Neuronal stem cell (in vitro differentiated cells): ENCODE results near the gene HIPK3.

Source experiments
- DNase-seq: peaks from one replicate; pipeline ENCODE4 v3.0.0-alpha.2; 2013; ENCODE audit warnings: low spot score
- H2AFZ ChIP-seq: one replicate; pipeline ENCODE4 v1.6.1; 2013; ENCODE audit warnings: mild to moderate bottlenecking, low read length, inconsistent platforms
- H2AK5ac ChIP-seq: 2 replicates; pipeline ENCODE4 v1.6.1; 2013; ENCODE audit warnings: low read depth, mild to moderate bottlenecking, inconsistent platforms, low read length, moderate library complexity, mixed read lengths
- H2BK120ac ChIP-seq: 2 replicates; pipeline ENCODE4 v1.6.1; 2013; ENCODE audit warnings: low read depth, mild to moderate bottlenecking, inconsistent platforms, low read length, moderate library complexity, mixed read lengths
- H2BK12ac ChIP-seq: one replicate; pipeline ENCODE4 v1.6.1; 2013; ENCODE audit warnings: low read length, inconsistent platforms
- H2BK15ac ChIP-seq: 2 replicates; pipeline ENCODE4 v1.6.1; 2013; ENCODE audit warnings: mild to moderate bottlenecking, low read length, inconsistent platforms, mixed read lengths
- H2BK5ac ChIP-seq: one replicate; pipeline ENCODE4 v1.6.1; 2013; ENCODE audit warnings: inconsistent platforms, mild to moderate bottlenecking, low read length, moderate library complexity
- H3K14ac ChIP-seq: one replicate; pipeline ENCODE4 v1.6.1; 2013; ENCODE audit warnings: low read length, inconsistent platforms
- H3K18ac ChIP-seq: 2 replicates; pipeline ENCODE4 v1.6.1; 2013; ENCODE audit warnings: low read length, inconsistent platforms
- H3K23ac ChIP-seq: 2 replicates; pipeline ENCODE4 v1.6.1; 2013; ENCODE audit warnings: low read depth, mild to moderate bottlenecking, mixed read lengths, low read length, inconsistent platforms; ENCODE audit not compliant: poor library complexity
- H3K27ac ChIP-seq: replicated peaks from 3 replicates; pipeline ENCODE4 v1.5.1; 2013; ENCODE audit warnings: low read length, inconsistent platforms
- H3K27me3 ChIP-seq, 3 experiments: 2 replicates each; pipeline ENCODE4 v1.6.1; 2013; ENCODE audit warnings: low read length in 3 of 3, mild to moderate bottlenecking in 2 of 3, inconsistent platforms in 1 of 3, low read depth in 1 of 3, mixed read lengths in 1 of 3, moderate library complexity in 1 of 3; ENCODE audit not compliant: control insufficient read depth in 3 of 3, insufficient read depth in 3 of 3
- H3K36me3 ChIP-seq, 2 donors: replicated peaks in 1 of 2; 2 replicates each; pipeline ENCODE4 v1.6.1; 2013; ENCODE audit warnings: low read length in 2 of 2; ENCODE audit not compliant: control insufficient read depth in 2 of 2, insufficient read depth in 2 of 2
- H3K4ac ChIP-seq: 2 replicates; pipeline ENCODE4 v1.6.1; 2013; ENCODE audit warnings: inconsistent platforms, mild to moderate bottlenecking, low read length, moderate library complexity
- H3K4me1 ChIP-seq, 2 donors: 1 replicate in 1 of 2; 2 replicates in 1 of 2; pipeline ENCODE4 v1.6.1; 2013; ENCODE audit warnings: low read length in 2 of 2, low read depth in 1 of 2; ENCODE audit not compliant: control insufficient read depth in 2 of 2, insufficient read depth in 1 of 2
- H3K4me2 ChIP-seq: one replicate; pipeline ENCODE4 v1.6.1; 2013; ENCODE audit warnings: mild to moderate bottlenecking, low read length, inconsistent platforms; ENCODE audit not compliant: insufficient read depth, poor library complexity, severe bottlenecking
- H3K4me3 ChIP-seq, 2 donors: 2 replicates each; pipeline ENCODE4 v1.5.1; 2013; ENCODE audit warnings: low read length in 2 of 2, mild to moderate bottlenecking in 2 of 2, inconsistent platforms in 1 of 2, moderate library complexity in 1 of 2
- H3K79me1 ChIP-seq: one replicate; pipeline ENCODE4 v1.6.1; 2013; ENCODE audit warnings: low read depth, mild to moderate bottlenecking, inconsistent platforms, low read length, moderate library complexity
- H3K9ac ChIP-seq: one replicate; pipeline ENCODE4 v1.6.1; 2013; ENCODE audit warnings: mild to moderate bottlenecking, low read depth, low read length, inconsistent platforms; ENCODE audit not compliant: poor library complexity
- H3K9me3 ChIP-seq, 2 donors: replicated peaks in 1 of 2; 2 replicates each; pipeline versions ENCODE3 to v1.6.1; 2013; ENCODE audit warnings: low read length in 2 of 2, mild to moderate bottlenecking in 2 of 2, inconsistent platforms in 1 of 2, low read depth in 1 of 2, mixed read lengths in 1 of 2, moderate library complexity in 1 of 2; ENCODE audit not compliant: control insufficient read depth in 2 of 2, insufficient read depth in 1 of 2
- H4K8ac ChIP-seq: one replicate; pipeline ENCODE4 v1.6.1; 2013; ENCODE audit warnings: low read depth, mild to moderate bottlenecking, inconsistent platforms, low read length, moderate library complexity
- H4K91ac ChIP-seq: one replicate; pipeline ENCODE4 v1.6.1; 2013; ENCODE audit warnings: low read length, low read depth, mild to moderate bottlenecking, inconsistent platforms; ENCODE audit not compliant: poor library complexity
- WGBS, 2 donors: extraction: QIAGEN DNeasy Blood & Tissue Kit; methylation state at CpG; one replicate each; pipeline ENCODE4 v1.1.7; 2013; ENCODE audit warnings: missing lambda C conversion rate in 2 of 2, mixed read lengths in 1 of 2; ENCODE audit not compliant: insufficient read length in 2 of 2, insufficient replicate concordance in 1 of 2; ENCODE audit errors: extremely low coverage in 2 of 2; 5-methylcytosine and 5-hydroxymethylcytosine counted together

The HIPK3 gene

DNA sequence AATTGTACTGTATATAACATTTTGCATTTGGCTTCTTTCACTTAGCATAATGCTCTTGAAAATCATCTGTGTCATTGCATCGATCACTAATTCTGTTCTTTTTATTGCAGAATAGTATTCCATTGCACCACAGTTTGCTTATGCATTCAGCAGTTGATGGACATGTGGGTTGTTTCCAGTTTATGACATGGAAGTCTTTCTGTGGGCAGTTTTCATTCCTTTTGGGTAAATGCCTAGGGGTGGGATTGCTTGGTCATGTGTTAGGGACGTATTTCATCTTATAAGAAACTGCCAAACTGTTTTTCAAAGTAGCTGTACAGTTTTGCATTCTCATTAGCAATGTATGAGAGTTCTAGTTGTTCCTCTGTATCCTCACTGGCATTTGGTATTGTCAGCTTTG, 127.0 kb downstream of the HIPK3 start:
- no peak overlapping the region for H4K8ac ChIP-seq
- H2AFZ ChIP-seq, result no peak overlapping the region
- no peak overlapping the region for H3K23ac ChIP-seq
- H3K9me3 ChIP-seq, result peaks cover 0 to 12% of the 10 kb centered on the region in 2 donors
- no peak overlapping the region for H2AK5ac ChIP-seq
- WGBS, 2 donors, result no CpG with 5 or more reads among the region's 2 CpGs
- H3K4me1 ChIP-seq, result no peaks in the 10 kb centered on the region
- H3K79me1 ChIP-seq, result no peaks in the 10 kb centered on the region
- H3K14ac ChIP-seq, result no peak overlapping the region
- H3K18ac ChIP-seq, result no peak overlapping the region
- no peak overlapping the region for H3K4ac ChIP-seq
- H3K27ac ChIP-seq, result no peak overlapping the region
- H2BK5ac ChIP-seq, result no peak overlapping the region
- H2BK12ac ChIP-seq, result no peak overlapping the region
- H3K4me3 ChIP-seq, result no peak overlapping the region
- H3K27me3 ChIP-seq, result no peaks in the 10 kb centered on the region
- no peaks in the 10 kb centered on the region for H3K36me3 ChIP-seq
- no peak overlapping the region for H2BK15ac ChIP-seq
- H4K91ac ChIP-seq, result no peak overlapping the region
- no peak overlapping the region for H3K4me2 ChIP-seq
- H2BK120ac ChIP-seq, result no peak overlapping the region
- no peak for DNase-seq
- H3K9ac ChIP-seq, result no peak overlapping the region

GRCh38 chr11:33387581-33387980, 130.4 kb downstream of the HIPK3 start:
- DNase-seq, result no peak
- Histone ChIP-seq H3K4me3 (no peak overlapping the region), H2BK15ac (no peak overlapping the region), H3K4ac (no peak overlapping the region), H3K9me3 (peaks cover 0 to 12% of the 10 kb centered on the region in 2 donors), H2AK5ac (no peak overlapping the region), H3K4me2 (no peak overlapping the region), H4K8ac (no peak overlapping the region), H3K27me3 (no peaks in the 10 kb centered on the region), H3K4me1 (no peaks in the 10 kb centered on the region), H2AFZ (no peak overlapping the region), H3K23ac (no peak overlapping the region), H3K79me1 (no peaks in the 10 kb centered on the region), H2BK5ac (no peak overlapping the region), H4K91ac (no peak overlapping the region), H2BK12ac (no peak overlapping the region), H3K9ac (no peak overlapping the region), H2BK120ac (no peak overlapping the region), H3K36me3 (no peaks in the 10 kb centered on the region), H3K27ac (no peak overlapping the region), H3K14ac (no peak overlapping the region), H3K18ac (no peak overlapping the region)
- WGBS, 2 donors, result no CpG with 5 or more reads among the region's 3 CpGs

DNA sequence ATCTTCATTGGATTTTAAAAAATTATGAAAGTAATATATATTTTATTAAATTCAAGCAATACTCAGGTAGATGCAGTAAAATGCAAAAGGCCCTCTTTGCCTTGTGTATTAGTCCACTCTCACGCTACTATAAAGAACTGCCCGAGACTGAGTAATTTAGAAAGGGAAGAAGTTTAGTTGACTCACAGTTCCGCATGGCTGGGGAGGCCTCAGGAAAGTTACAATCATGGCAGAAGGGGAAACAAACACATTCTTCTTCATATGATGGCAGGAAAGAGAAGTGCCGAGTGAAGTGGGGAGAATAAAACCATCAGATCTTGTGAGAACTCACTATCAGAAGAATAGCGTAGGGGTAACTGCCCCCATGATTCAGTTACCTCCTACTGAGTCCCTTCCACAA, 130.8 kb downstream of the HIPK3 start:
- no peak overlapping the region for H3K4me2 ChIP-seq
- no peak overlapping the region for H3K4ac ChIP-seq
- H3K9me3 ChIP-seq, result peaks cover 0 to 12% of the 10 kb centered on the region in 2 donors
- no peaks in the 10 kb centered on the region for H3K4me1 ChIP-seq
- H3K79me1 ChIP-seq, result no peaks in the 10 kb centered on the region
- no peak overlapping the region for H2AK5ac ChIP-seq
- no peaks in the 10 kb centered on the region for H3K27me3 ChIP-seq
- no CpG with 5 or more reads among the region's 5 CpGs for WGBS, 2 donors
- H3K36me3 ChIP-seq, result no peaks in the 10 kb centered on the region
- H3K23ac ChIP-seq, result no peak overlapping the region
- H3K18ac ChIP-seq, result no peak overlapping the region
- no peak for DNase-seq
- H3K4me3 ChIP-seq, result no peak overlapping the region
- H4K8ac ChIP-seq, result no peak overlapping the region
- no peak overlapping the region for H2AFZ ChIP-seq
- no peak overlapping the region for H2BK5ac ChIP-seq
- H4K91ac ChIP-seq, result no peak overlapping the region
- H3K27ac ChIP-seq, result no peak overlapping the region
- no peak overlapping the region for H2BK12ac ChIP-seq
- H3K14ac ChIP-seq, result no peak overlapping the region
- H3K9ac ChIP-seq, result no peak overlapping the region
- H2BK120ac ChIP-seq, result no peak overlapping the region
- no peak overlapping the region for H2BK15ac ChIP-seq

DNA sequence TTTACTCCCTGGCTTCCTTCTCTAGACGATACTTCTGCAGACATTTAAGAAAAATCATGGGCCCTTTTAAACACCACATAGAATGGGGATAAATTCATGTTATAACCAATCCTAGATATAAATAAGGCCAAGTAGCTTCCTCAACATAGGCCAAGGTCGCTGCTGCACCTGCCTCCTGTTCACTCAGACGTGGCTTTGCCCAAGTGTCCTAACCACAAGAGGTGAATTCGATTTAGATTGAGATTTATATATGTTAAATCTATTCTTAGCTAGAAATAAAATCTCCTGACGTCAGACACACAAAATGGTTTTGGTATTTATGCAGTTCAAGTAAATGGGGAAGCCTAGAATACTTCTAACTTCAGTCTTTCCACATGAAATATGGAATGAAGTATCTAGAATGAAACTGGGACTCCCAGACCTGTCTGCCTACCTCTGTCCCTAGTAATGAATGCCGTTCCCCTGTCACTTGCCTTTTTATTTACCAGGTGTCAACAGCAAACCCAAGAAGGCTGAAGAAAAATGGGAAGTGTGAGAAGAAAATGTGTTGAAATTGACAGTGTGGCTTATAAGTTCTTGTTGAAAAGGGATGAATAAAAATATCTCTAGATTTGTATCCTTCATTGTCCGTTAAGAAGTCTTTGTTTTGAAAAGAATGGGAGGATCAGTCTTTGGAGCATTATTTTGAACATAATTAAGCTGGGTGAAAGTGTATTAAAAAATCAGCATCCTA, 131.8 kb downstream of the HIPK3 start:
- Histone ChIP-seq H3K27me3 (no peaks in the 10 kb centered on the region), H3K23ac (no peak overlapping the region), H3K4me3 (no peak overlapping the region), H4K8ac (no peak overlapping the region), H2BK5ac (no peak overlapping the region), H2BK120ac (no peak overlapping the region), H2AK5ac (no peak overlapping the region), H3K36me3 (no peaks in the 10 kb centered on the region), H2BK12ac (no peak overlapping the region), H4K91ac (no peak overlapping the region), H2BK15ac (no peak overlapping the region), H3K18ac (no peak overlapping the region), H3K14ac (no peak overlapping the region), H3K4ac (no peak overlapping the region), H3K4me1 (no peaks in the 10 kb centered on the region), H3K9ac (no peak overlapping the region), H3K4me2 (no peak overlapping the region), H2AFZ (no peak overlapping the region), H3K9me3 (peaks cover 0 to 12% of the 10 kb centered on the region in 2 donors), H3K79me1 (no peaks in the 10 kb centered on the region), H3K27ac (no peak overlapping the region)
- WGBS, 2 donors, result no CpG with 5 or more reads among the region's 7 CpGs
- no peak for DNase-seq
